Erythroblast (primary cell): ENCODE measurements around the gene SLPI.

Experiments
- GATA1 ChIP-seq: IDR thresholded peaks from 2 replicates; pipeline ENCODE4 v1.6.1; 2011; ENCODE audit warnings: low read depth, mild to moderate bottlenecking, control low read depth, low read length, moderate library complexity
- POLR2A ChIP-seq: IDR thresholded peaks from 2 replicates; pipeline ENCODE4 v1.6.1; 2011; ENCODE audit warnings: mild to moderate bottlenecking, low read length

DNA sequence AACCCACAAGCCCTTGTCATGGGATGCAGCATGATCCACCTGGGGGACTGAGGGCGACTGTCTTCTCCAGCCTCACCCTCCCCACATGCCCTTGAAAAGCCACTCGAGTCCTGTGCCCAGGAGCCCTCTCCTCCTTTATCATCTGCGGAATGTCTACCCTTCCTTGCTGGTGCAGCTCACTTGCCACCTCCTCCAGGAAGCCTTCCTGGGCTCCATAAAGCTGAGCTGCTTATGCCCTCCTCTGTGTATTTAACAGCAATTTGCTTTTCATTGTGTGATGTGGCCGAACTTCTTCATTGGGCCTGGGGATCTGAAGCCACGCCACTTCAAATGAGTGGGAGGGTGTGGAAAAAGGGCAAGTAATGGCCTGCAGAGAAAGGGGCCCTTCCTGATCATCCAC is 34.5 kb upstream of the SLPI start:
- TF ChIP-seq GATA1 (no peak), POLR2A (no peak)
